ENCODE measurements around the gene TBC1D2B.
A peak's percentile ranks its signal among the peaks of the same experiment; 100 is the strongest.

The TBC1D2B gene

DNA sequence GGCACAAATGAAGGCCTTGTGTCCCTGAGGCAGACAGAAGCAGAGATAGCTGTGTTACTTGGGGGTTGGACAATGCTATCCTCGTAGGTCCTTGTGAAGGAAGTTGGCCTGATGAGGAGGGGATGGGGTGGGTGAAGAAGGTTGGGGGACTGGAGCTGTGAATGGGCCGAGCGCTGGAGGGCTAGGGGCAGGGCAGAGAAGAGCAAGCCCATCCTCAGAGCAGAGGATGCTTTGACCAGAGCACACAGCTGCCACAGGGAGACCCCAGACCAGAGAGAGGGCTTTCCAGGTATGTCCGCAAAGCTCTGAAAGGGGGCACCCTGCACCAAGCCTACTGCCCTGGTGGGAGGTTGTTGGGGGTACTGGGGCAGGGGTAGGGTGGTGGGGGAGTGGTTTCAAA lies 5.7 kb upstream of the TBC1D2B start:
- H4K12ac ChIP-seq (ENCODE audit: low read depth, low read length), result no peak overlapping the region
- no peak overlapping the region for H2BK12ac ChIP-seq (ENCODE audit: low read length)
- no peaks in the 10 kb centered on the region for H3K9me3 ChIP-seq (ENCODE audit: insufficient read depth, low read depth, low read length)
- no peaks in the 10 kb centered on the region for H3K36me3 ChIP-seq (ENCODE audit: control insufficient read depth in 1 of 2, insufficient read depth in 2 of 2, low read length in 2 of 2)
- H3K4me2 ChIP-seq (ENCODE audit: low read length), result no peak overlapping the region
- no peak overlapping the region for H2AK5ac ChIP-seq (ENCODE audit: low read length)
- DNase-seq, result no peak
- H3K9ac ChIP-seq (ENCODE audit: low read length), result no peak overlapping the region
- no peak overlapping the region for H3K4ac ChIP-seq (ENCODE audit: low read depth, low read length)
- no peak overlapping the region for H3K14ac ChIP-seq (ENCODE audit: low read length)
- H3K27ac ChIP-seq (ENCODE audit: low read depth, low read length), result no peak overlapping the region
- H3K4me3 ChIP-seq (ENCODE audit: low read depth, low read length), result no peak overlapping the region
- no peaks in the 10 kb centered on the region for H3K79me2 ChIP-seq (ENCODE audit: control insufficient read depth, insufficient read depth, low read length, poor library complexity)
- no peak overlapping the region for H4K91ac ChIP-seq (ENCODE audit: low read depth, low read length)
- H3K4me1 ChIP-seq (ENCODE audit: control insufficient read depth in 1 of 2, insufficient read depth in 2 of 2, low read length in 2 of 2), result peaks cover 0 to 3% of the 10 kb centered on the region in 2 experiments
- H2AFZ ChIP-seq (ENCODE audit: insufficient read depth, low read length, poor library complexity), result no peak overlapping the region
- no peak overlapping the region for H2BK120ac ChIP-seq (ENCODE audit: insufficient read depth, low read length, poor library complexity)
- peaks cover 2% of the 10 kb centered on the region for H3K79me1 ChIP-seq (ENCODE audit: low read length)
- no peaks in the 10 kb centered on the region for H3K27me3 ChIP-seq (ENCODE audit: insufficient read depth, low read length)
- no peak overlapping the region for H3K23ac ChIP-seq (ENCODE audit: low read length)
- H4K8ac ChIP-seq (ENCODE audit: low read depth, low read length), result no peak overlapping the region
- H3K18ac ChIP-seq (ENCODE audit: low read length), result no peak overlapping the region
- no peak overlapping the region for H2BK5ac ChIP-seq (ENCODE audit: low read depth, low read length, poor library complexity)
- WGBS (ENCODE audit: extremely low coverage, insufficient coverage, insufficient read length), result no CpG with 5 or more reads among the region's 4 CpGs

DNA sequence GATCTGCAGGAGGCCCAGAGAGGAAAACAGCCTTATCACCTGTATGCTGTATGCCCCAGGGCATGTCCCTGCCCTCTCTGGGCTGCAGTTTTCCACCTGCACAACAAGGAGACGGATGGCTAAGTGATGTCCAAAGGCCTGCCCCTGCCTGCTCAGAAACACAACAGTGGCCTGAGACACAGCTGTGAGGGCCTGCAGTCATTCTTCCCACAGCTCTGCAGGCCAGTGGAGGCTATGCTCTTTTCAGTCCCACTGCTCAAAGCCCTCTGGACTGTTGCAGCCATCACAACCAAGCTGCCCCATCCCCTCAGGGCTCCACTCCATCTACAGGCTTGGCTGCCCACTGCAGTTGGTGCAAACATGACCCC lies 5.2 kb upstream of the TBC1D2B start:
- Histone ChIP-seq H4K12ac (ENCODE audit: low read depth, low read length) (no peak overlapping the region), H3K4me1 (ENCODE audit: control insufficient read depth in 1 of 2, insufficient read depth in 2 of 2, low read length in 2 of 2) (peaks cover 0 to 3% of the 10 kb centered on the region in 2 experiments), H2BK5ac (ENCODE audit: low read depth, low read length, poor library complexity) (no peak overlapping the region), H4K8ac (ENCODE audit: low read depth, low read length) (no peak overlapping the region), H3K23ac (ENCODE audit: low read length) (no peak overlapping the region), H3K18ac (ENCODE audit: low read length) (no peak overlapping the region), H2BK120ac (ENCODE audit: insufficient read depth, low read length, poor library complexity) (no peak overlapping the region), H3K4me3 (ENCODE audit: low read depth, low read length) (no peak overlapping the region), H2AK5ac (ENCODE audit: low read length) (no peak overlapping the region), H2BK12ac (ENCODE audit: low read length) (no peak overlapping the region), H3K4me2 (ENCODE audit: low read length) (no peak overlapping the region), H3K79me2 (ENCODE audit: control insufficient read depth, insufficient read depth, low read length, poor library complexity) (no peaks in the 10 kb centered on the region), H3K9me3 (ENCODE audit: insufficient read depth, low read depth, low read length) (no peaks in the 10 kb centered on the region), H3K79me1 (ENCODE audit: low read length) (peaks cover 2% of the 10 kb centered on the region), H4K91ac (ENCODE audit: low read depth, low read length) (no peak overlapping the region), H3K4ac (ENCODE audit: low read depth, low read length) (no peak overlapping the region), H3K9ac (ENCODE audit: low read length) (no peak overlapping the region), H3K14ac (ENCODE audit: low read length) (no peak overlapping the region), H3K27me3 (ENCODE audit: insufficient read depth, low read length) (no peaks in the 10 kb centered on the region), H2AFZ (ENCODE audit: insufficient read depth, low read length, poor library complexity) (no peak overlapping the region), H3K36me3 (ENCODE audit: control insufficient read depth in 1 of 2, insufficient read depth in 2 of 2, low read length in 2 of 2) (no peaks in the 10 kb centered on the region), H3K27ac (ENCODE audit: low read depth, low read length) (no peak overlapping the region)
- no CpG with 5 or more reads among the region's 1 CpG for WGBS (ENCODE audit: extremely low coverage, insufficient coverage, insufficient read length)
- no peak for DNase-seq

DNA sequence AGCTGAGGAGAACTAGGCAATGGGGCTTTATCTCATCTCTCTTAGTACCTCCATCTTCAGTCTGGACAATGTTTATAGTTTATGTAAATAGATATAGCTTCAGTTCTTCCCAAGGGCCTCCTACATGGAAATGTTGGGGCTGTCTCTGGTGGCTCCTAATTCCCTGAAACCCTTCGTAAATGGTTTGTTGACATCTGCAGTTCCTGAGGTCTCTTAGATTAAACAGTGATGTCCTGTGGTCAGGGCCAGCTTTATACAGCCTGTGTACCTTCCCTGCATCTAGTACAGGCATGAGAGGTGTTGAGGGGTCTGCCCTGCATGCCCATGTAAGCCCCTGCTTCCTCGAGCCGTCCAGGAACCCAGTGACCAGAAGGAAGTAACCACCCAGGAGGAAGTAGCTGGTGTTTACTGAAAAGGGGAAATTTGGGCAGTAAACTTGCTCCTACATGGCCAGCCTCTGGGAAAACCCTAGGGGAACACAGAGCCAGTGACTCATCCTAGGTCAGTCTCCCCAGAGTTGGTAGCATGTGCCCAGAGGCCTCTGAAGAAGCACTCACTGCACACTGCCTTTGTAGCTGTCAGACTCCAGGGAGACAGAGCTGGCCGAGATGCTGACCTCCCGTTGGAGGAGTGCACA lies 4.7 kb upstream of the TBC1D2B start:
- peaks cover 0 to 3% of the 10 kb centered on the region in 2 experiments for H3K4me1 ChIP-seq (ENCODE audit: control insufficient read depth in 1 of 2, insufficient read depth in 2 of 2, low read length in 2 of 2)
- H3K36me3 ChIP-seq (ENCODE audit: control insufficient read depth in 1 of 2, insufficient read depth in 2 of 2, low read length in 2 of 2), result no peaks in the 10 kb centered on the region
- WGBS (ENCODE audit: extremely low coverage, insufficient coverage, insufficient read length), result no CpG with 5 or more reads among the region's 5 CpGs
- H2BK5ac ChIP-seq (ENCODE audit: low read depth, low read length, poor library complexity), result no peak overlapping the region
- no peak overlapping the region for H4K12ac ChIP-seq (ENCODE audit: low read depth, low read length)
- H4K8ac ChIP-seq (ENCODE audit: low read depth, low read length), result no peak overlapping the region
- H3K27me3 ChIP-seq (ENCODE audit: insufficient read depth, low read length), result no peaks in the 10 kb centered on the region
- H4K91ac ChIP-seq (ENCODE audit: low read depth, low read length), result no peak overlapping the region
- peak overlapping the region; percentile 34 for H2BK120ac ChIP-seq (ENCODE audit: insufficient read depth, low read length, poor library complexity)
- H3K79me1 ChIP-seq (ENCODE audit: low read length), result peaks cover 4% of the 10 kb centered on the region
- H3K9ac ChIP-seq (ENCODE audit: low read length), result no peak overlapping the region
- H2BK12ac ChIP-seq (ENCODE audit: low read length), result no peak overlapping the region
- no peaks in the 10 kb centered on the region for H3K9me3 ChIP-seq (ENCODE audit: insufficient read depth, low read depth, low read length)
- no peak overlapping the region for H2AFZ ChIP-seq (ENCODE audit: insufficient read depth, low read length, poor library complexity)
- H3K4ac ChIP-seq (ENCODE audit: low read depth, low read length), result no peak overlapping the region
- peak overlapping the region; percentile 48 for H3K27ac ChIP-seq (ENCODE audit: low read depth, low read length)
- no peak overlapping the region for H3K4me2 ChIP-seq (ENCODE audit: low read length)
- H3K79me2 ChIP-seq (ENCODE audit: control insufficient read depth, insufficient read depth, low read length, poor library complexity), result peaks cover 1% of the 10 kb centered on the region
- DNase-seq, result peak; percentile 35 to 54
- H2AK5ac ChIP-seq (ENCODE audit: low read length), result no peak overlapping the region
- no peak overlapping the region for H3K4me3 ChIP-seq (ENCODE audit: low read depth, low read length)
- H3K23ac ChIP-seq (ENCODE audit: low read length), result no peak overlapping the region
- no peak overlapping the region for H3K18ac ChIP-seq (ENCODE audit: low read length)
- no peak overlapping the region for H3K14ac ChIP-seq (ENCODE audit: low read length)

DNA sequence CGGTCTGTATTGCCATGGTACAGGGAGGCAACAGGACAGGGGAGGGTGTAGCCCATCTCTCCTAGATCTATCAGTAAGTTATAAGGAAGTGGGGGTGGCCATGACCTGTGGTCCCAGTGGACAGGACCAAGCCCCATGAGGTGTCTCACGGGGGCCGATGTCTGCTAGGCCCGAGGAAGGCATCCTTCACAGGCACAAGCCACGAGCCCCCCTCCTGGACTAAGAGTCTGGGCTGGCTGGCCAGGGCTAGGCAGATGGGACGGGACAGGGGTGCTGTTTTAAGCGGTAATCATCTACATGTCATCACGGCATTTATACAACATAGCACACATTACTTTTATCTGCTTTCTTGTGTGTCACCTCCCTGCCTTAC lies 2.6 kb upstream of the TBC1D2B start:
- Histone ChIP-seq H3K9ac (ENCODE audit: low read length) (no peak overlapping the region), H3K27ac (ENCODE audit: low read depth, low read length) (no peak overlapping the region), H3K14ac (ENCODE audit: low read length) (no peak overlapping the region), H3K79me1 (ENCODE audit: low read length) (peaks cover 13% of the 10 kb centered on the region), H3K27me3 (ENCODE audit: insufficient read depth, low read length) (no peaks in the 10 kb centered on the region), H3K4me3 (ENCODE audit: low read depth, low read length) (no peak overlapping the region), H2AK5ac (ENCODE audit: low read length) (no peak overlapping the region), H3K4ac (ENCODE audit: low read depth, low read length) (no peak overlapping the region), H3K23ac (ENCODE audit: low read length) (no peak overlapping the region), H3K79me2 (ENCODE audit: control insufficient read depth, insufficient read depth, low read length, poor library complexity) (peaks cover 7% of the 10 kb centered on the region), H2BK12ac (ENCODE audit: low read length) (no peak overlapping the region), H3K9me3 (ENCODE audit: insufficient read depth, low read depth, low read length) (no peaks in the 10 kb centered on the region), H4K12ac (ENCODE audit: low read depth, low read length) (no peak overlapping the region), H3K36me3 (ENCODE audit: control insufficient read depth in 1 of 2, insufficient read depth in 2 of 2, low read length in 2 of 2) (no peaks in the 10 kb centered on the region), H3K18ac (ENCODE audit: low read length) (no peak overlapping the region), H3K4me2 (ENCODE audit: low read length) (no peak overlapping the region), H2BK5ac (ENCODE audit: low read depth, low read length, poor library complexity) (no peak overlapping the region), H3K4me1 (ENCODE audit: control insufficient read depth in 1 of 2, insufficient read depth in 2 of 2, low read length in 2 of 2) (peaks cover 8 to 16% of the 10 kb centered on the region in 2 experiments), H2AFZ (ENCODE audit: insufficient read depth, low read length, poor library complexity) (no peak overlapping the region), H4K91ac (ENCODE audit: low read depth, low read length) (no peak overlapping the region), H4K8ac (ENCODE audit: low read depth, low read length) (no peak overlapping the region), H2BK120ac (ENCODE audit: insufficient read depth, low read length, poor library complexity) (no peak overlapping the region)
- no peak for DNase-seq
- WGBS (ENCODE audit: extremely low coverage, insufficient coverage, insufficient read length), result no CpG with 5 or more reads among the region's 8 CpGs

All from trophoblast cell (in vitro differentiated cells and primary cell).